Measurements from ENCODE around the gene CATSPERD.

CATSPERD gene

DNA sequence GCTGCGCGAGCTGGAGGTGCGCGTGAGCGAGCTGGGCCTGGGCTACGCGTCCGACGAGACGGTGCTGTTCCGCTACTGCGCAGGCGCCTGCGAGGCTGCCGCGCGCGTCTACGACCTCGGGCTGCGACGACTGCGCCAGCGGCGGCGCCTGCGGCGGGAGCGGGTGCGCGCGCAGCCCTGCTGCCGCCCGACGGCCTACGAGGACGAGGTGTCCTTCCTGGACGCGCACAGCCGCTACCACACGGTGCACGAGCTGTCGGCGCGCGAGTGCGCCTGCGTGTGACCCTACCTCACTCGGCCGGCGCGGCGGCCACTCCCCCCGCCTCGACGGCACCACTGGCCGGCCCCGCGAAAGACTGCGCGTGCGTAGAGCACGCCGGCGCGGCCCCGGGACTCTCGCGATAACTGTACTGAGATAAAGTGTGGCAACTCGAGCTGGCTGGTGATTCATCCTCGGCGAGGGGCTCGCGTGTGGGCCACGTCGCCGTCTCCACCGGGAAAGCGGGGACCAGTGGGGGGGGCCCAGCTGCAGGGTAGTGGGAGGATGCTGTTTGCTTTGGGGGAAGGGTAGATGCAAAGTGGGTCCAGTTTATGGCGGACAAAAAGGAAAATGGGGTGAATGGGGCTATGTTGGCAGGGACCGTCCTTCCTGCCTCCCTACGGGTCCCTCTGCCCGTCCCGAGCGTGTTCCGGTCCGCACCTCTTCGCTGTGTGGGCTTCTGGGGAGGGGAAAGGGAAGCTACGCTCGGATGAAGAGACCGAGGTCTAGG is 107.6 kb downstream of the CATSPERD start:
- Mint-ChIP-seq H3K4me3 (peak overlapping the region; percentile 99 to 100), H3K4me1 (peaks cover 26% of the 10 kb centered on the region), H3K27ac (peak overlapping the region; percentile 99), H3K27me3 (no peaks in the 10 kb centered on the region), H3K9me3 (no peaks in the 10 kb centered on the region)
- DNase-seq: peak; percentile 98 to 99
- peak; percentile 87 for ATAC-seq
